GM21423 (cell line): ENCODE results near the gene ZSCAN4.
A peak's percentile ranks its signal among the peaks of the same experiment; 100 is the strongest.

Experiments
- ATAC-seq: cut with Tn5 transposase; IDR thresholded peaks from one replicate; pipeline ENCODE4 v1.9.1; 2021; ENCODE audit warnings: mild to moderate bottlenecking, moderate library complexity; ENCODE audit not compliant: unreplicated experiment

Gene ZSCAN4

DNA sequence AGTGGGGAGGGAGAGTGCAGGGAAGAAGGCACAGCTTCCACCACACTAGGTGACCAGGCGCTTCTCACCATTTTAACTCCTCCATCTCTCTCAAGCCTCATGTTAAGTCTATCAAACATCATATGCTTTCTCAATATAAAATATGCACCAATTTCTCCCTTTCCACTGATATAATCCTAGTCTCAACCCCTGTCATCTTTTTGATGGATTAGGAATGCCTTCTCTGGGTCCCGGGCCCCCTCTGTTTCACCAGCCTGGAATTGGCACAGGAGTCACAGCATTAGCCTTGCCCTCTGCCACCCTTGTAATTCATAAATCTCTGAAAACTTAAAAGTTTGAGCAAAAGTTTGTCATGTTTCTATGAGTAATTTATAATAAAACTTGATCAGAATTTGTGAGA is at the start of gene ZSCAN4:
ZSCAN4 (plus strand) TSS at position 301 of the 400 bp plus-strand sequence. CDS start 7,211 bp downstream, outside the sequence.
- ATAC-seq = no peak

DNA sequence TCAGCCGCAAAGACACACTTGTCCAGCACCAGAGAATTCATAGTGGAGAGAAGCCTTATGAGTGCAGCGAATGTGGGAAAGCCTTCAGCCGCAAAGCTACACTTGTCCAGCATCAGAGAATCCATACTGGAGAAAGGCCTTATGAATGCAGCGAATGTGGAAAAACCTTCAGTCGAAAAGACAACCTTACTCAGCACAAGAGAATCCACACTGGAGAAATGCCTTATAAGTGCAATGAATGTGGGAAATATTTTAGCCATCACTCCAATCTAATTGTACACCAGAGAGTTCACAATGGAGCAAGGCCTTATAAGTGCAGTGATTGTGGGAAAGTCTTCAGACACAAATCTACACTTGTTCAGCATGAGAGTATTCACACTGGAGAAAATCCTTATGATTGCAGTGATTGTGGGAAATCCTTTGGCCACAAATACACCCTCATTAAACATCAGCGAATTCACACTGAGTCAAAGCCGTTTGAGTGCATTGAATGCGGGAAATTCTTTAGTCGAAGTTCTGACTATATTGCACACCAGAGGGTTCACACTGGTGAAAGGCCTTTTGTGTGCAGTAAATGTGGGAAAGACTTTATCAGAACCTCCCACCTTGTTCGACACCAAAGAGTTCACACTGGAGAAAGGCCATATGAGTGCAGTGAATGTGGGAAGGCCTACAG is 47.9 kb upstream of the ZSCAN4 start:
- ATAC-seq = no peak

DNA sequence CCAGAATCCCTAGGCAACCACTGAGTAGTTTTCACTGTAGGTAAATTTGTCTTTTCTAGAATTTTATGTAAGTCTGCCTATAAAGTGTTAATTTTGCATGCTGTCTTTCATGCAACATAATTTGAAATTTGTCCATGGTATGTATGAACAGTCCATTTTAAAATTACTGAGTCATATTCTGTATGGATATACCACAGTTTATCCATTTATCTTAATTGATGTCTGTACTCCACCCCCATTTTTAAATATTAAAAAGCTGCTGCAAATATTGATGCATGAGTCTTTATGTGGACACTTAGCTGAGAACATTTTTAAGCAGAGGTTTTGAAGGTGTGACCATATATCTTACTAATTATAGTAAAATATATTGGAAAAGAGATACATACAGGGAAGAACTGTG is 45.6 kb upstream of the ZSCAN4 start:
- no peak for ATAC-seq

GRCh38 chr19:57632987-57633831 is 35.5 kb upstream of the ZSCAN4 start, which contains the start of gene ZNF211:
ZNF211 (plus strand) TSS chr19:57633168; CDS start chr19:57633347, 179 bp downstream.
- peak; percentile 97 for ATAC-seq

DNA sequence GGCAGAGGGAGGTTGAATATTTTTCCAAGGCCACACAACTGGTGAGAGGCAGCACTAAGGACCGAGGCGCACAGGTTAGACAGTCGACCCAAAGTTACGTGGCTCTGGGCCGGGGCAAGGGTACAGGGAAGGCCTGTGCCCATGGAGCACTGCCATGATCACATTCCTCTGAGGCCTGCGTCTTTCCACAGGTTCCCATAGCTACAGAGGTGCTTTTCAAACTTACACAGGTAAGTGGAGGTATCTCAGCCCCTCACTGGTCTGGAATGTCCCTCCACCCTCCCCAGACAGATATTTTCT is 35.0 kb upstream of the ZSCAN4 start:
- no peak for ATAC-seq

GRCh38 chr19:57637379-57637778 is 31.4 kb upstream of the ZSCAN4 start:
- no peak for ATAC-seq

GRCh38 chr19:57641715-57642234 is 27.0 kb upstream of the ZSCAN4 start:
- no peak for ATAC-seq

- no peak for ATAC-seq
These were observed 26.2 kb upstream of the ZSCAN4 start for GRCh38 chr19:57642396-57643046.

GRCh38 chr19:57643734-57644133 is 25.0 kb upstream of the ZSCAN4 start:
- no peak for ATAC-seq

DNA sequence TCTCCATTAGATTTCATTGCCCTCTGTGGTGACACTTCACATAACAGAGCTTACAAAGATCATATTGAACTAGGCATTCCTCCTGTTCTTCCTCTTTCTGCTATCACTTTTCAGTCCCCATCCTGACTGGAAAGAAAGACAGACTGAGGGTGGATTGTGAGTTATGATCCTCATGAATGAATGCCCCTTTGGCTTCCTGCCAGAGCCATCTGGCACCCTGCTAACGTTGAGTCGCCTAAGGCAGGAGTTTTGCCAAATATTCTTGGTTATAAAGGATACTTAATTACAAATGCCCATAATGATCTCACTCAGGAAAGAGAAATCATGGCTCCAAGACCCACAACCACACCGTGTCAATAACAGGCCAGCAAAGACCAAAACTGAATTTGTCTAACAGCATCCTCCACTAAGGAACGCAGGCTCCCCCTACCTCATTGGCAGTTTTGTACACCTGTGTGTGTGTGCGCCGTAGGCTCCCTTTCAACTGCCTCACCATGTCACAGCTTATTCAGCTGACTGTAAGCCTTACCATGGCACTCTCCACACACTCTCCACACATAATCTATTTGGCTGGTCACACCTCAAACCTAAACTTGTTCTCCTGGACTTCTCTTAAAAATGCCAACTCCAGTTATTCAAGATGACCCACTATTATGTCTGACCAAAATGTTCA is 20.3 kb upstream of the ZSCAN4 start:
- ATAC-seq = no peak

GRCh38 chr19:57651654-57651996 is 17.1 kb upstream of the ZSCAN4 start:
- no peak for ATAC-seq

GRCh38 chr19:57653689-57654088 is 15.0 kb upstream of the ZSCAN4 start:
- no peak for ATAC-seq

- ATAC-seq = no peak
These were observed 13.3 kb upstream of the ZSCAN4 start for GRCh38 chr19:57655443-57655842.

- no peak for ATAC-seq
These were observed 12.4 kb upstream of the ZSCAN4 start for GRCh38 chr19:57656346-57656745.

DNA sequence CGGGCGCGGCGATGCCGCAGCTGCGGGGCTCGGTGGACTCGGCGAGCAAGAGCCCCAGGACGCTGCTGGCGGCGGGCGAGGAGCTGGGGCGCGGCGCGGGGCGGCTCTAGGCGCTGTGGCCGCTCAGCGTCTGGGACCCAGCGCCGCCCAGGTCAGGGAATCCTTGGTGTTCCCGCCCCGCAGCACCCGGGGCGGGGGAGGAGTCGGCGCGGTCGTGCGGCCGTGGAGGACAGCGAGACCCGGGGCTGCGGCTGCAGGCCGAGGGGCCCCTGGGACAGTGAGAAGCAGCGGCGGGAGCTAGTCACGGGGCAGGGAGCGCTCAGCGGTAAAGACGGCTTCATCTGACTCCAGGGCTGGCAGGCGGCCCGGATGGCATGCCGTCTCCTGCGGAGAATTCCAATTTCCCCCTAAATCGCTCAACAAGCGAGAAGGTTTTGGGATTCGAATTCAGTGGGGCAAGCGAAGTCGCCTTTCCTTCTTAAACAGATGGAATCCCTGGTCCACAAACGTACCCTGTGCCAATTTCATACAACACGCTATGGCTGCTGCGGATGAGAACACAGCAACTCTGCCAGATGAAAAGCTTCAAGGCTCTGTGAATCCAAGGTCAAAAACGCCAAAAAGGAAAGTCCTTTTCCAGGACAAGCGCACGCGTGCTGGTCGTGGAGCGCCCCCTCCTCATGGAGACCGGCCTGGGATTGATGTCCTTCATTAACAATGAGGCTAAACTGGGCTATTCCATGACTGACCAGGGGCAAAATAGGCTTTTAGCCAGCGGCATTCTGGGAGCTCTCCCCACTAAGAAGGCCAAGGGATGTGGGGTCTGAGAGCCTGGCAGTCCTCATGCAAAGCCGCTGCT is 4.2 kb upstream of the ZSCAN4 start:
- ATAC-seq = no peak

DNA sequence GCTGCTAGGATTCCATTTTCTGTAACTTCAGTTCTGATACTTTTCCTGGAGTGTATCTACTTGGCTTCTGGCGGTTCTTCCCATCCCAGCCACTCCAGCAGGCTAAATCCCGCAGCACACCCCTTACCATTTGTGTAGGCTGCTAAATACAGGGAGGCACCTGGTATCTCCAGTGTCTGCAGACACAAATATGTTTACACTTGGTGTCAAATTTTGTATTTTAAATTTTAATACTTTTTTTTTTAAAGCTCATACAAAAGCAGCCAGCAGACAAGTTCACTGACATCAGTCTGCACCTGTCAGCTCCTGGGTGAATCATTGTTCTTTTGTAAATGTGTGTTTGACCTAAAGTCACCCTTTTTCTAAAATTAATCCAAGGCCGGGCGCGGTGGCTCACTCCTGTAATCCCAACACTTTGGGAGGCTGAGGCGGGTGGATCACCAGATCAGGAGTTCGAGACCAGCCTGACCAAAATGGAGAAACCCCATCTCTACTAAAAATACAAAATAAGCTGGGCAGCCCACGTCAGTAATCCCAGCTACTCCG is 3.4 kb upstream of the ZSCAN4 start:
- ATAC-seq = no peak

GRCh38 chr19:57667228-57667627 is 1.5 kb upstream of the ZSCAN4 start:
- ATAC-seq = no peak

DNA sequence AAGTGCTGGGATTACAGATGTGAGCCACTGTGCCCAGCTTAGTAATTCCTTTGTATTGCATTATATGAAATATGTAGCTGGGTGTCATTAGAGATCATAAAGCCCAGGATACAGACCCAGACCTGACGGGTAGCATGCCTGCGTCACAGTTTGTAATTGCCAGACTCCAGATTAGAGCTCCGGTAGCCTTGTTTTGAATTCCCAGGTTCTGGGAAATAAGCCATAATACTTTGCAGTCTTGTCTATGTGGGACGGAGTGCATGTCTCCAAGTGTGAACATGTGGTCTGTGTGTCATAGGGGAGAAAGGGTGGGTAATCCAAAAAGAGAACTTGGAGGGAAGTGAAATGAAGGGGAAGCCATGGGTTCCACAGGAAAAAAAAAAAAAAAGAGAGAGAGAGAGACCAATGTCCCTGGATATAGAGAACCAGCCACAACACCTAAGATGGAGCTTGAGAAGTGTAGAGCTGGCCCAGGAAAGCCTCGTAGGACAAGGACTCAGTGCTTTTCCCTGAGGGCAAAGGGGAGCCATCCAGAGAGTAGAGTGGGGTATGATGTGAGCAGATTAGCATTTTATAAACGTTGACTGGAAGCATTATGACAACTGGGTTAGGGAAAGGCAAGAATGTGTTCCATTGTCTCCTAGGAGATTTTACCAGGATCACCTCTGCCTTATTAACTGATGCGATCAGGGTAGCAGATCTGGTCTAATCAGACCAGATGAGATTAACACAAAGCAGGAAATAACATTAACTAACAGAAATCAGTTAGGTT is 2.6 kb downstream of the ZSCAN4 start:
- no peak for ATAC-seq

- ATAC-seq = no peak
These were observed 3.7 kb downstream of the ZSCAN4 start for GRCh38 chr19:57672466-57672865.
